Activated T-cell treated with anti-CD3 and anti-CD28 coated beads, Interleukin-2, amount 50 U/mL, for 72 hours (primary cell): Measurements from ENCODE around the gene ADAT3. TPM values are rescaled to one million over a fixed set of nuclear protein-coding genes. Genes with fewer than 3 reads are reported as not detected.

ENCODE experiments used
- ATAC-seq, 2 donors: fragments of 150-1000 bp; cut with Tn5 transposase; replicated peaks in 1 of 2; 2 replicates each; pipeline ENCODE4 v1.10.0; 2021; ENCODE audit warnings: moderate library complexity in 2 of 2, mild to moderate bottlenecking in 1 of 2
- DNase-seq, 2 donors: peaks; one replicate each; pipeline ENCODE4 v3.0.0; 2021 to 2022; ENCODE audit warnings: mixed read lengths in 1 of 2
- H3K27ac Mint-ChIP-seq: one replicate; pipeline ENCODE4 v1.8.0; 2022; ENCODE audit warnings: mild to moderate bottlenecking, moderate library complexity, mixed read lengths
- H3K27me3 Mint-ChIP-seq: one replicate; pipeline ENCODE4 v1.8.0; 2022; ENCODE audit warnings: low read depth, mixed read lengths
- H3K36me3 Mint-ChIP-seq, 2 donors: one replicate each; pipeline ENCODE4 v1.8.0; 2022; ENCODE audit warnings: mixed read lengths in 2 of 2, mild to moderate bottlenecking in 1 of 2; ENCODE audit not compliant: insufficient read depth in 2 of 2
- H3K4me1 Mint-ChIP-seq: one replicate; pipeline ENCODE4 v1.8.0; 2022; ENCODE audit warnings: low read depth, mixed read lengths
- H3K4me3 Mint-ChIP-seq, 2 donors: one replicate each; pipeline ENCODE4 v1.8.0; 2022; ENCODE audit warnings: mild to moderate bottlenecking in 2 of 2, mixed read lengths in 2 of 2, moderate library complexity in 2 of 2
- H3K9me3 Mint-ChIP-seq, 2 donors: one replicate each; pipeline ENCODE4 v1.8.0; 2022; ENCODE audit warnings: mixed read lengths in 2 of 2
- total RNA-seq, 2 donors: library from RNA; stranded (reverse); gene quantifications; one replicate each; pipeline ENCODE4 v1.2.3, GENCODE V29; 2022

ADAT3 gene
- 1 to 10 TPM; 4.2 to 4.5 TPM for total RNA-seq

DNA sequence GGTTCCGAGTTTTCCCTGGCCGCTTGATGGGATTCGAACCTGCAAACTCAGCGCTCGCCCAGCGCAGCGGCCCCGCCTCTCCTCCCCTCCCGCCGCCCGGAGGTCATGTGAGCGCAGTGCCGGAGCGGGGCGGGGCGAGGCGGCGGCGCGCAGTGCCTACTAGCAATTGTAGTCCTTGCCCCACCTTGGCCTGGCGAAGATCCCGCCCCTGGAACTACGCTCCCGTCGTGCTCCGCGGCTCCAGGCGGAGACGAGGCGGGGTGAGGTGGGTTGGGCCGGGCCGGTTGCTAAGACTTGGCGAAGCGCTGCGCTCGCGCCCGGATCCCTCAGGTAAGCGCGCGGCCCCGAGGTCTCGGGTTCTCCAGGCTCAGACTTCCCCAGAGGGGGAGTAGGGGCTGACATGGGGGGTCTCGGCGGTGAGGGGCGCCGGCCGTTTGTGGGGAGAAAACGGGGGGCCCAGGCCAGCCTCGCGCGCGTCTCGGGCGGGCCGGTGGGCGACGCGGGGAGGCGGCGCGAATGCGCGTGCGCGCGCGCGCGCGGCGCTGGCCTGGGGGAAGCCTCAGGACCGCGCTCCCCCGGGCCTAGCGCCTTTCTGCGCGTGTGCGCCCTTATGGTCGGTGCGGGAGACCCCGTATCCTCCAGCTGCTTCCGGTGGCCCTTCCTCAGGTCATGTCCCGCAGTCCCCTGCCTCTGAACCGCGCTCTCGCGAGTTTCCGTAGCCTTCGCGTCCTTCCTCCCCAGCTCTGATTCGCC lies at the start of gene ADAT3, which contains the start of gene SCAMP4:
TSS of gene ADAT3 (plus strand) at position 290 of the 753 bp plus-strand sequence. CDS start 6,649 bp downstream, outside the sequence.
TSS of gene SCAMP4 (plus strand) at position 290 of the 753 bp plus-strand sequence. CDS start 9,621 bp downstream, outside the sequence.
- Mint-ChIP-seq H3K27ac (peak within 1 kb of the TSS; percentile 45), H3K9me3 (no peaks in the 10 kb centered on the region), H3K36me3 (no peaks in the 10 kb centered on the region), H3K4me3 (peak within 1 kb of the TSS; percentile 84 to 92), H3K4me1 (peaks cover 49% of the 10 kb centered on the region), H3K27me3 (no peaks in the 10 kb centered on the region)
- ATAC-seq: peak; percentile 97 to 98
- peak; percentile 99 to 100 for DNase-seq

DNA sequence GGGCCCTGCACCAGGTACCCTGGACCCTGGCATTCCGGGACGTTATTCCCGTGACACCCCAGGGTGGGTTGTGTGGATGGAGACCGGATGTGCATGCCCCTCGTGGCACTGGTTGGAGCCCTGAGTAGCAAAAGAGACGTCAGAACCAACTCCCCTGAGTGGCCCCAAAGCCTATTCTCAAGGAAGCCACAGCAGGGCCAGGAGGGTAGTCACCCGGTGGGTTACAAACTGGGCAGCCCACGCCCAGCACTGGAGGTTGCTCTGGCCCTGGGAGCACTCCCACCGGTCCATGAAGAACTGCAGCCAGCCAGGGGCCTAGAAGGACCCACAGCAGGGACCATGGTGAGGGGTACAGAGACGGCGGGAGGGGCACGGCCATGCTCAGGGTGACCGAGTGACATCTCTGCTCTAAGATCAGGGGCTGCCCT lies 49.4 kb upstream of the ADAT3 start:
- Mint-ChIP-seq H3K27me3 (no peaks in the 10 kb centered on the region), H3K27ac (peak overlapping the region; percentile 80), H3K36me3 (no peaks in the 10 kb centered on the region), H3K4me1 (peaks cover 55% of the 10 kb centered on the region), H3K9me3 (no peaks in the 10 kb centered on the region), H3K4me3 (peak overlapping the region; percentile 90 to 91)
- peak; percentile 53 to 54 for DNase-seq
- peak; percentile 33 to 41 for ATAC-seq

DNA sequence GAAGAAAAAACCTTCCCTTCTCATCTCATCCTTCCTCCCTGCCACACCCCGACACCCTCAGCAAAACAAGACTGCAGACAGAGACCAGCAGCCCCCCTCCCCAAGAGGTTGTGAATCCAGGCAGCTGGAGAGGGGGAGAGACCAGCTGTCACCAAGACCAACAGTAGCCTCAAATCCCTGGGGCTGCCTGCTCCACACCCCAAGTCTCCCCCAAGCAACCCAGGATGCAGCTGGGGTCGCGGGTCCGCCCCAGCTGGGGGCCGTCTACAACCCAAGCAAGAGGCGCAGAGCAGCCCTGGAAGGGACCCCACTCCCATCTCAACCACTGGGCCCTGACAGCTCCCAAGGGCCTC lies 48.9 kb upstream of the ADAT3 start:
- H3K4me1 Mint-ChIP-seq: peaks cover 57% of the 10 kb centered on the region
- peak overlapping the region; percentile 90 to 91 for H3K4me3 Mint-ChIP-seq
- ATAC-seq: no peak
- peak overlapping the region; percentile 12 for H3K27ac Mint-ChIP-seq
- no peaks in the 10 kb centered on the region for H3K9me3 Mint-ChIP-seq
- H3K27me3 Mint-ChIP-seq: no peaks in the 10 kb centered on the region
- DNase-seq: no peak
- no peaks in the 10 kb centered on the region for H3K36me3 Mint-ChIP-seq

DNA sequence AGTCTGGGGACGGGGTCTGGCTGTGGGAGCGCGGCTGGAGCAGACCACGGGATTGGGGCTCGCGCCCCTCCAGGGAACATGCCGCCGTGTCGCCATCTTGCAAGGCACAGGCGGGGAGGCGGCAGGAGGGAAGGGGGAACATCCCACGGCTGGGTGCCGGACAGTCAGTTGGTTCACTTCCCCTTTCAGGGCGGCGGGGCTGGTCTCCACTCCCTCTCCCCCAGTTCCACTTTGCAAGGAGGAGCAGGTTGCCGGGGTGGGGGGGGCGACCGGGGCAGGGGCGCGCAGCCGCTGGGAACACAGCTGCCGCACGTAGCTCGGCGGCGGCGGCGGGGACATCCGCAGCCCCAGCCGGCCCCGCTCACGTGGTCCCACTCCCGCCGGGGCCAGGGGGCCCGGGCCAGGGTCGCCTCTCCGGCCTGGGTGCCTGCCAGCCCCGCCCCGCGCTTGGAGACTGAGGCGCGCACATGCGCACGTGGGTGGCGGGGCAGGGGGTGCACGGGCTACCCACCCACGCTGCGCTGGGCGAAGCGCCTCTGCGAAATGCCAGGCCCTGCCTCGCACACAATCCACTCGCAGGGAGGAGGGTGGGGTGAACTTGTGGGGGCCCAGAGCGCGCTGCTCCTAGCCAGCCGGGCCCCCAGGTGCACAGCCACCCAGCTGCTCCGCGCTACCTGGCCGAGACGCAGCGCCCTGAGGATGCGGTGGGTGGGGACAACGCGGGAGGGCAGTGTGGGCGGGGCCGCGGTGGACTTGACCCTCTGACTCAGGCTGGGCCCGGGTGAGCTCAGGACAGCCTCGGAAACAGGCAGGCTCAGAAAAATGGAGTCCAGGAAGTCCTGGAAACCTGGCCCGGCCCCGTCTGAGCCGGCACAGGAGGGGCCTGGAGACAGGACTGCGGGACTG lies 48.2 kb upstream of the ADAT3 start:
- Mint-ChIP-seq H3K9me3 (no peaks in the 10 kb centered on the region), H3K4me3 (peak overlapping the region; percentile 90 to 91), H3K27ac (no peak overlapping the region), H3K4me1 (peaks cover 63% of the 10 kb centered on the region), H3K36me3 (no peaks in the 10 kb centered on the region), H3K27me3 (no peaks in the 10 kb centered on the region)
- ATAC-seq (peak; percentile 25 to 41), DNase-seq (peak; percentile 69 to 73)

DNA sequence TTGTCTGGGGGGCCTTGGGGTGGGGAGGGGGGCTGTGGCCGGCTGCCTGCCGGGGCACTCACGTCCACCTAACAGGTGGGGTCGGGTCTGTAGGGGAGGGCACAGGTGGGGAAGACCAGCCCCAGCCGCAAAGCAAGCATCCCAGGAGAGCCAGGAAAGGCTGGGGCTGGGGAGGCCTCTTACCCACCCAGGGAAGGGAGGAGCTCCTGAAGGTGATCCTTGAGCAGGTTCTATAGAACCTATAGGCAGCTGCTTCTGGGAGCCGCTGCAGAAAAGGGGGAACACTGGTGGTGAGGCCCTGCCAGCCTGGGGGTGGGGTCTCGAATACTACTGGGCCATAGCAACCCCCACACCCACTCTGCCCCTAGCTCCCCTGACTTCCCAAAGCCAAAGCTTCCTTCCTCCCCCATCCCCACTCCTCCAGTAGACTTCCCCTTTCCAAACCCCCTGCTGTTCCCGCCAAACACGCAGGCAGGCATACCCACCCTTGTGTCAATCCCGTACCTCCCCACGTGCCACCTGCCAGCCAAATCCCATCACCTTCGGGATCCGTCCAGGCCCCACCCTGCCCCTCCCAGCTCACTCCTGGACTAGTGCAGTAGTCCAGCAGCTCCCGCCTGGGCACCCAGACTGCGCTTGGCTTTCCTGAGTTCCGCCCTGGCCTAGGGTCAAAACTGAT lies 47.4 kb upstream of the ADAT3 start:
- Mint-ChIP-seq H3K9me3 (no peaks in the 10 kb centered on the region), H3K4me3 (peak overlapping the region; percentile 29 to 79), H3K4me1 (peaks cover 62% of the 10 kb centered on the region), H3K36me3 (peaks cover 0 to 1% of the 10 kb centered on the region in 2 donors), H3K27ac (peak overlapping the region; percentile 46), H3K27me3 (no peaks in the 10 kb centered on the region)
- DNase-seq: no peak
- no peak for ATAC-seq

DNA sequence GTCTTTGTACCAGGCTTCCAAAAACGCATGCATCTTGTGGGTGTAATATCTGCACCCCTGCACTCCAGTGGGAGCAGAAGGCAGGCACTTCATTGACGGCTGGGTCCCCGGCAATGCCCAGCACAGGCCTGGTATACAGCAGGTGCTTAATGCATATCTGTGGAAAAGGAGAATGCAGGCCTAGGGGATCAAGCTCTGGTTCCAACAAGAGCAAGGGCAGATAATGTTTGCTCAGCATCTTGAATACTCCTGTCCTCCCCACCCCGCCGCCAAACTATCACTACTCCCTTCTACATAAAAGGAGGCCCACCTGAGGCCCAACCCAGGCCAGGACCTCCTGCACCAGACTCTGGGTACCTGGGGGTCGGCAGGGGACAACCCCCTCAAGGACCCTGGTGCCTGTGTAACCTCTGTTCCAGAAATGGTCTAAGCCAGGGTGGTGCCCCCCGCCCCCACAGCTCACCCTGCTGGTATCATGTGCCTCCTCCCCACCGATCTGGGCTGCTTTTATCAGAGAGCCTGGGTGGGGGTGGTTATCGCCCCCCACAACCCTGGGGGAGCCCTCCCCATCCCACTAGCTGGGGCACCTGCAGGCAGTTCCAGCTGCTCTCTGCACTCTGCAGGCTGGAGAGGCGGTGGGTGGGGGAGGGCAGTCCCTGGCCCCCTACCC lies 46.7 kb upstream of the ADAT3 start:
- Mint-ChIP-seq H3K9me3 (no peaks in the 10 kb centered on the region), H3K36me3 (peaks cover 0 to 1% of the 10 kb centered on the region in 2 donors), H3K27ac (peak overlapping the region; percentile 46), H3K27me3 (no peaks in the 10 kb centered on the region), H3K4me1 (peaks cover 56% of the 10 kb centered on the region), H3K4me3 (peak overlapping the region; percentile 29 to 56)
- ATAC-seq (no peak), DNase-seq (no peak)

DNA sequence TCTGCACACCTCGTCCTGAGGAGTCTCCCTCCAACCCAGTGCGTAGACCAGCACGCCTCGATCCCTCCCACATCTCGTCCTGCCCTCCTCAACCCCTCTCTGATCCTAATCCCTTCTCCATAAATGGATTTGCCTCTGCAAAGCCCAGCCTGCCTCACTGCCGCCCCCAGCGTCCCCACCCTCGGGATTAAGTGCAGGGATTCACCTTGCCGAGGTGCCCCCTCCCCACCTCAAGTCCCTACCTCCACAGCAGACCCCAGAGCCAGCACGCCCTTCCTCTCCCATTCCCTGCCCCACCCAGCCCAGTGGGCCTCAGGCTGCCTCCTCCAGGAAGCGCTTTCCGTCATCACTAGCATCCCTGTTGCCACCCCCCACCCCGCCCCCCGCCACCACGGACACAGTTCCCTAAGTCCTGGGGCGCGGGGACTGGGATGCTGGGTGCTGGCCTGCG lies 45.8 kb upstream of the ADAT3 start:
- H3K4me1 Mint-ChIP-seq: peaks cover 54% of the 10 kb centered on the region
- H3K36me3 Mint-ChIP-seq: peaks cover 0 to 1% of the 10 kb centered on the region in 2 donors
- no peak overlapping the region for H3K27ac Mint-ChIP-seq
- DNase-seq (no peak), ATAC-seq (no peak)
- no peaks in the 10 kb centered on the region for H3K27me3 Mint-ChIP-seq
- peak overlapping the region; percentile 40 to 99 for H3K4me3 Mint-ChIP-seq
- H3K9me3 Mint-ChIP-seq: no peaks in the 10 kb centered on the region

DNA sequence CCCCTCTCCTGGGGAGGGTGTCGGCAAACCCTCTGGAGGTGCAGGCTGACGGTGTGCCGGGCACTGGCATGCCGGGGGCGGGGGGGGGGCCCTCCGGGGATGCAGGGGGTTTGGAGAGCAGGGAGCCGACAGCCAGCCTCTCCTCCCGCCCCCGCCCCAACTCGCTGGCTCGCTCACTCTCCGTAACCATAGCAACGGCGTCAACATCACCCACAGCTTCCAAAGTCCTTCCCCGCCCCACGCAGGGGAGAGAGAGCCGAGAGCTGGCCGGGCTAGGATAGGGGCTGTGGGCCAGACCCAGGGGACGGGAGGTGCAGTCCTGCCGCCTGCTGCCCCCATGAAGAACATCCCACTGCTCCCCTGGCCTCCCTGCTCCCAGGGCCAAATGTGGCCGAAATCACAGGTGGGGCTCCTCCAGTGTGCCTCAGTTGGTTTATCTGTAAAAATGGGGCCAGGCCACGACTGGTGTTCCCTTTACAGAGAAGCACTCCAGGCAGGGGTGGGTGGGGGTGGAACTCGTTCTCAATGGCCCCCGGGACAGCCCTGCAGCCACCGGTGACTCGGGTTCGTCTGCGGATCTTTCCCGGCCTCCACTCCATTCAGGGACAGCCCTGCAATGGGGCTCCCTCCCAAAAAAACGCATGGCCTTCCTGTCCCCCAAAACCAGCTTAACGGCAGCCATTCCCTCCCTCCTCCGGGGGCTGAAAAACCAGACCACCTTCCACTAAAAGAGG lies 45.0 kb upstream of the ADAT3 start:
- DNase-seq: peak; percentile 52 to 60
- H3K36me3 Mint-ChIP-seq: peaks cover 0 to 1% of the 10 kb centered on the region in 2 donors
- H3K27me3 Mint-ChIP-seq: no peaks in the 10 kb centered on the region
- H3K4me3 Mint-ChIP-seq: peak overlapping the region; percentile 40 to 99
- no peaks in the 10 kb centered on the region for H3K9me3 Mint-ChIP-seq
- ATAC-seq: no peak
- H3K27ac Mint-ChIP-seq: no peak overlapping the region
- H3K4me1 Mint-ChIP-seq: peaks cover 45% of the 10 kb centered on the region

DNA sequence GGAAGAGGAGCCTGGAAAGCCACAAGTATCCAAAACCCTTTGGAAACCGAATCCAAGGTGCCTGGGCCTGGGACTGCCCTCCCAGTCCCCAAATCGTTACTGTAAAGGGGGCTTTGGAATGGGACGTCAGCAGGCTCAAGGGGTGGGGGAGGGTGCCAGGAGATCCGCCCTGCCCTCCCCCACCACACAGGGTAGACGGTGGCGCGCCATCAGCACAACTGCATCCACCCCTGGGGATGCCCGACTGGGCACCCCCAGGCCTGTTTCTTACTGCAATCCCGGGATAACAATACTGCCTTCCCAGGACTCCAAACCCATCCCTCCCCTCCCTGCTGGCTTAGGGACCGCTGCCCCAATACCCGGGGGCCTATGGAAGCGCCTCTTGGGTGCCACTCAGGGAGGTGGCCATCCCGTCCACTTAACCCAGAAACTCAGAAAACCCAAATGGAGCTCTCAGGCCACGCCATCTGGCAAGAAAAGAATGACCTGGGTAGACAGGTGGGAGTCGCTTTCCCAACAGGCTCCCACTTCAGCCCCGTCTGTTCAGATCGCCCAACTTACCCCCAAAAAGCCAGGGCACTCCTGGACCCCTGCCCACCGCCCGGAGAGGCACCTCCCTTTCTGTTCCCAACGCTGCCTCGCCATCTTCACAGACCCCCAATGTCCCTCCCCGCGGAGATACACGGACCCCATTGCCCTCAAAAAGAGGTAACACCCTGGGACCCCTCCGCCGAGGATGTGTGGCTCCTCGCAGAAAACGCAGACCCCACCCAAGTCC lies 44.2 kb upstream of the ADAT3 start:
- no peak for DNase-seq
- Mint-ChIP-seq H3K36me3 (peaks cover 0 to 1% of the 10 kb centered on the region in 2 donors), H3K27ac (no peak overlapping the region), H3K27me3 (no peaks in the 10 kb centered on the region), H3K4me3 (peak overlapping the region; percentile 95 to 99), H3K9me3 (no peaks in the 10 kb centered on the region), H3K4me1 (peaks cover 40% of the 10 kb centered on the region)
- ATAC-seq: no peak

DNA sequence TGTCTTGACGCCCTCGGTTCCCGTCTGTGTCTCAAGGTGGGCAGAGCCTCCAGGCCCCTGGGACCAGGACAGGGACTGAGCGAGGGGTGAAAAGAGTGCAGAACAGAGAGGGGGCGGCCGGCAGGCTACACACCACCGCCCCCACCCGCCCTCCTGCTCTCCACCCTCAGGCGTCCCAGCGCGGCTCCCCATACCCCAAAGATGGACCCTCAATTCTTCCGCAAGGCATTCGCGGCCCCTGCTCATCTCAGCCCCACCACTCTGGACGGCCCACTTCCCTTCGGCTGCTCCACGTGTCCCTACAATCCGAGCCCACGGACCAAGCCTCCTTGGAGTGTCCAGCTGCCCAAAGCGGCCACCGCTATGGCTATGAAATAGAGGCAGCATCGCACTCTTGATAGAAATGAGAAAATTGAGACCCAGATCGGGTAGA lies 43.6 kb upstream of the ADAT3 start:
- ATAC-seq (no peak), DNase-seq (no peak)
- peaks cover 0 to 1% of the 10 kb centered on the region in 2 donors for H3K36me3 Mint-ChIP-seq
- H3K27ac Mint-ChIP-seq: peak overlapping the region; percentile 34
- no peaks in the 10 kb centered on the region for H3K9me3 Mint-ChIP-seq
- H3K4me1 Mint-ChIP-seq: peaks cover 35% of the 10 kb centered on the region
- H3K27me3 Mint-ChIP-seq: no peaks in the 10 kb centered on the region
- H3K4me3 Mint-ChIP-seq: peak overlapping the region; percentile 95 to 99

DNA sequence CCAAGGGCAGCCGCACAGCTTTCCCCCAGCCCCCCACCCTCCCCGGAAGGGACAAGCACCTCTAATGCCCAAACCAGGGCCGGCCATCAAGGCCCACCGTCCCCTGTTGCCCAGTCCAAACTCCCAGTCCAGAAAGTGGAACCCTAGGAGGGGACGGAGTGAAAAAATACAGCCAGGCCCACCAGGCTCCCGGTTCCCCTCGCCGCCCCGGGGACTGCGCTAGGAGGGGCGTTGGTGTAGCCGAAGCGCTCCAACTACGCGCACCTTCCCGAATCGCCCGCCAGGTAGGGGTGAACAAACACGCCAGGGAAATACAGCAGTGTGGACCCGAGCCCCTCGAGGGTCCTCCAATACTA lies 43.2 kb upstream of the ADAT3 start:
- Mint-ChIP-seq H3K27me3 (no peaks in the 10 kb centered on the region), H3K4me1 (peaks cover 34% of the 10 kb centered on the region), H3K27ac (peak overlapping the region; percentile 85), H3K4me3 (peak overlapping the region; percentile 95 to 99), H3K36me3 (peaks cover 0 to 1% of the 10 kb centered on the region in 2 donors), H3K9me3 (no peaks in the 10 kb centered on the region)
- DNase-seq (no peak), ATAC-seq (no peak)
